ENCODE results near the gene CDH4. TPM values are rescaled to one million over a fixed set of nuclear protein-coding genes. Genes with fewer than 3 reads are reported as not detected.

The CDH4 gene
- total and polyA plus RNA-seq, 2 donors (not counting 1 experiment from before 2014, with no cell fraction given): not detected

GRCh38 chr20:61897401-61898295 lies 645.6 kb downstream of the CDH4 start:
- H3K27me3 ChIP-seq (replicated peaks in 1 of 4; ENCODE audit: control extremely low read depth in 1 of 4, control insufficient read depth in 3 of 4, insufficient read depth in 4 of 4, low read length in 3 of 4): no peaks in the 10 kb centered on the region
- H3K4me3 ChIP-seq (ENCODE audit: control extremely low read depth in 1 of 5, extremely low read depth in 1 of 5, insufficient read depth in 1 of 5, low read depth in 2 of 5, low read length in 4 of 5): no peak overlapping the region
- no peak overlapping the region for H3K27ac Mint-ChIP-seq
- H3K27ac ChIP-seq (ENCODE audit: low read length in 2 of 2): no peak overlapping the region
- 93% methylated on average over 23 of the region's 26 CpGs for WGBS (ENCODE audit: insufficient coverage)
- H4K20me1 ChIP-seq (ENCODE audit: control insufficient read depth, insufficient read depth, low read length, poor library complexity, severe bottlenecking): no peaks in the 10 kb centered on the region
- H3K9ac ChIP-seq (ENCODE audit: low read length): no peak overlapping the region
- H3K79me2 ChIP-seq (ENCODE audit: control insufficient read depth, insufficient read depth, low read length): no peaks in the 10 kb centered on the region
- intact Hi-C loops (cut with micrococcal nuclease): no loop called here
- CTCF ChIA-PET: no interaction called here
- ATAC-seq (ENCODE audit: low read depth): no peak
- no peaks in the 10 kb centered on the region for H3K4me1 Mint-ChIP-seq
- H3K4me1 ChIP-seq (ENCODE audit: control insufficient read depth in 2 of 2, insufficient read depth in 2 of 2, low read length in 2 of 2): no peaks in the 10 kb centered on the region
- no peaks in the 10 kb centered on the region for H3K36me3 ChIP-seq (replicated peaks in 1 of 2; ENCODE audit: control extremely low read depth in 1 of 2, control insufficient read depth in 1 of 2, extremely low read depth in 1 of 2, insufficient read depth in 2 of 2, low read length in 1 of 2)
- H3K9me3 ChIP-seq (ENCODE audit: control extremely low read depth in 1 of 3, control insufficient read depth in 2 of 3, insufficient read depth in 1 of 3, low read length in 2 of 3): no peaks in the 10 kb centered on the region
- no peak for DNase-seq
- peaks cover 3% of the 10 kb centered on the region for H3K27me3 Mint-ChIP-seq
- H2AFZ ChIP-seq (ENCODE audit: insufficient read depth, low read depth, low read length, poor library complexity, severe bottlenecking): no peak overlapping the region
- POLR2A ChIA-PET: no interaction called here
- no peak overlapping the region for H3K4me3 Mint-ChIP-seq
- H3K9me3 Mint-ChIP-seq (ENCODE audit: insufficient read depth): no peaks in the 10 kb centered on the region
- TF ChIP-seq CTCF (IDR thresholded peaks at IDR 0.05) (no peak), EZH2 (IDR thresholded peaks at IDR 0.05; ENCODE audit: borderline replicate concordance, insufficient read depth, low read depth, low read length, poor library complexity, severe bottlenecking) (no peak)
- H3K4me2 ChIP-seq (replicated peaks; ENCODE audit: low read depth, low read length, poor library complexity, severe bottlenecking): no peak overlapping the region

GRCh38 chr20:61898405-61898804 lies 646.3 kb downstream of the CDH4 start:
- H3K27me3 Mint-ChIP-seq: peaks cover 3% of the 10 kb centered on the region
- Histone ChIP-seq H3K9ac (ENCODE audit: low read length) (no peak overlapping the region), H3K27ac (ENCODE audit: low read length in 2 of 2) (no peak overlapping the region), H3K4me1 (ENCODE audit: control insufficient read depth in 2 of 2, insufficient read depth in 2 of 2, low read length in 2 of 2) (no peaks in the 10 kb centered on the region), H2AFZ (ENCODE audit: insufficient read depth, low read depth, low read length, poor library complexity, severe bottlenecking) (no peak overlapping the region), H3K79me2 (ENCODE audit: control insufficient read depth, insufficient read depth, low read length) (no peaks in the 10 kb centered on the region), H3K4me3 (ENCODE audit: control extremely low read depth in 1 of 5, extremely low read depth in 1 of 5, insufficient read depth in 1 of 5, low read depth in 2 of 5, low read length in 4 of 5) (no peak overlapping the region), H3K4me2 (replicated peaks; ENCODE audit: low read depth, low read length, poor library complexity, severe bottlenecking) (no peak overlapping the region), H3K36me3 (replicated peaks in 1 of 2; ENCODE audit: control extremely low read depth in 1 of 2, control insufficient read depth in 1 of 2, extremely low read depth in 1 of 2, insufficient read depth in 2 of 2, low read length in 1 of 2) (no peaks in the 10 kb centered on the region), H3K27me3 (replicated peaks in 1 of 4; ENCODE audit: control extremely low read depth in 1 of 4, control insufficient read depth in 3 of 4, insufficient read depth in 4 of 4, low read length in 3 of 4) (no peaks in the 10 kb centered on the region), H4K20me1 (ENCODE audit: control insufficient read depth, insufficient read depth, low read length, poor library complexity, severe bottlenecking) (no peaks in the 10 kb centered on the region), H3K9me3 (ENCODE audit: control extremely low read depth in 1 of 3, control insufficient read depth in 2 of 3, insufficient read depth in 1 of 3, low read length in 2 of 3) (no peaks in the 10 kb centered on the region)
- H3K9me3 Mint-ChIP-seq (ENCODE audit: insufficient read depth): no peaks in the 10 kb centered on the region
- no peak for DNase-seq
- ChIA-PET POLR2A (no interaction called here), CTCF (no interaction called here)
- TF ChIP-seq EZH2 (IDR thresholded peaks at IDR 0.05; ENCODE audit: borderline replicate concordance, insufficient read depth, low read depth, low read length, poor library complexity, severe bottlenecking) (no peak), CTCF (IDR thresholded peaks at IDR 0.05) (no peak)
- no peak overlapping the region for H3K27ac Mint-ChIP-seq
- intact Hi-C loops (cut with micrococcal nuclease): no loop called here
- ATAC-seq (ENCODE audit: low read depth): no peak
- no peak overlapping the region for H3K4me3 Mint-ChIP-seq
- WGBS (ENCODE audit: insufficient coverage): 84% methylated on average over 7 of the region's 8 CpGs
- no peaks in the 10 kb centered on the region for H3K4me1 Mint-ChIP-seq

Data from B cell (primary cell).